ENCODE data around the gene MNT.

GRCh38 chr17:2366747-2367494 lies 33.9 kb downstream of the MNT start:
- no peak for TF ChIP-seq GATA2 (IDR thresholded peaks at IDR 0.05; ENCODE audit: low read depth, low read length)
- TF ChIP-seq GATA3 (IDR thresholded peaks at IDR 0.05; ENCODE audit: low read depth, low read length): no peak

Measured in SH-SY5Y (cell line).